Activated CD4-positive, alpha-beta T cell treated with anti-CD3 and anti-CD28 coated beads, Interleukin-2, amount 50 U/mL, for 1 hour (primary cell): ENCODE results near the gene KRT38.

Experiments used
- DNase-seq: peaks from one replicate; pipeline ENCODE4 v3.0.0-alpha.2; 2020

The KRT38 gene

DNA sequence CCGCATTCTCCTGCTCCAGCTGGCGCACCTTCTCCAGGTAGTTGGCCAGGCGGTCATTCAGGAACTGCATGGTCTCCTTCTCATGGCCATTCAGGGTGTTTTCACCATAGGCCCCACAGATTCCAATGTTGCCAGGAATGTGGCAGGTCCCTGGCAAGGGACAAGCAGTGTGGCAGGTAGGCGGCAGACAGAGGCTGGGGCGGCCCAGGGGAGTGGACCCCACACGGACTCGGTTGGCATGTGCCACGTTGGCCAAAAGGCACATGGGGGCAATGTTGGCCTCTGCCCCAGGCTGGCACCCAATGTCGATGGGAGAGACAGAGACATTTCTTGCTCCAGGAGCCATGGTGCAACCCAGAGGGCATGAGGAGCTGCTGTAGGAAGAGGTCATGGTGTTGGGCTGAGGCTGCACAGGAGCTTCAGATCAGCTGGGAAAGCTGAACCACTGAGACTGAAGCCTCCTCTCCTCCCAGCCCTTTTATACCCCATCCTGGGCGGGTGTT lies at the start of gene KRT38:
TSS of gene KRT38 (minus strand) at position 453 of the 503 bp plus-strand sequence. CDS start at position 391, 62 bp downstream.
- DNase-seq = no peak

DNA sequence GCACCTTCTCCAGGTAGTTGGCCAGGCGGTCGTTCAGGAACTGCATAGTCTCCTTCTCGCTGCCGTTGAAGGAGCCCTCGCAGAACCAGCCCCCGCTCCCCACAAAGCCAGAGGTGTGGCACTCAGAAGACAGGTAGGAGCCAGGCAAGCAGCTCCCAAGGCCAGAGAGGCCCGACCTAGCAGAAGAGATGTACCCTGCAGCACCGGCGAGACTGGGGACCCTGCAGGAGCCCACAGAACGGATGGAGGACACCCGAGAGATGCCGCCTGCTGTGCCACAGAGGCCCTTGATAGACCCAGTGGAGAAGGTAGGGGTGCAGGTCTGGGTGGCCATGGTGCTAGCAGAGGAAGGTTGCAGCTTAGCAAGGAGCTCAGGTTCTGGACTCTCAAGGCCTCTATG lies 48.7 kb upstream of the KRT38 start, which contains the start of gene KRT36:
TSS of gene KRT36 (minus strand) at position 380 of the 400 bp plus-strand sequence. CDS start at position 334, 46 bp downstream.
- DNase-seq = no peak

DNA sequence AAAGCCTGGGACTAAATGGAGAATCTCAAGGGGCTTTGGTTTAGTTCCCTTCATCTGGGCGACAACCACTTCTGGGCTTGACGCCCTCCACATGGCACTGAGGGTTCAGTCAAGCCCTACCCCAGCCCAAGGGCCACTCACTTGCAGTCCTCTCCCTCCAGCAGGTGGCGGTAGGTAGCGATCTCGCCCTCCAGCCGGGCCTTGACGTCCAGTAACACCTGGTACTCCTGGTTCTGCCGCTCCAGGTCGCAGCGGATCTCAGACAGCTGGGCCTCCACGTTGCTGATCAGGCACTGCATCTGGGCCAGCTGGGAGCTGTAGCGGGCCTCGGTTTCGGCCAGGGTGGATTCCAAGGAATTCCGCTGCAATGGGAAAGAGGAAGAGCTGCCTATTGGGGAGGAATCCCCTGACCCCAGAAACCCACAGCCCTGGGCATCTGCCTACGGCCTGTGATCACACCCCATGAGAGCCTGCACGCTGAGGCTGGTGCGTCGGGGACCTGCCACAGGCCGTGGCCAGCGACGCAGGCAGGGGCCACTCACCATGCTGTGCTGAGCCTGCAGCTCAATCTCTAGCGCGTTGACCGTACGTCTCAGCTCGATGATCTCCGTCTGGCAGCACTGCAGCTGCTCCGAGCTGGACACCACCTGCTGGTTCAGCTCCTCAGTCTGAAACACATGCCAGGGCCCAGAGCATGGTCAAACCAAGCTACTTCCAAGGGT lies 46.2 kb upstream of the KRT38 start:
- DNase-seq = peak; percentile 21

DNA sequence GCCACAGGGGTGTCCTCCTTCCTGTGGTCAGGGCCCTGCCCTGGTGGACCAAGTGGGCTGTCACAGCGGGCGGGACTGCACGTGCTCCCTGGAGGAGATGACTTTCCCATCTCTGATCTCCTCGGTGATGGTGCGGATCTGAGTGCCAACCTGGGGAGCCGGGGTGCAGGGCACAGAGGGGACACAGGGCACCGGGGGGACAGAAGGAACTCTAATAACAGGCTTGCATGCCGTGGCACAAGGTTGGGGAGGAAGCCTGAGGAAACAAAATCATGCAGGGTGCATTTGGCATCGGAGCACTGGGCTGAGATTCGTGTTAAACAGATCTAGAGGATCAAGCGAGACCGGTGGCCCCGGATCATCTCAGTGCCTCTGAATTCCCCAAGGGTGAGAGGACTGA lies 45.5 kb upstream of the KRT38 start:
- no peak for DNase-seq

DNA sequence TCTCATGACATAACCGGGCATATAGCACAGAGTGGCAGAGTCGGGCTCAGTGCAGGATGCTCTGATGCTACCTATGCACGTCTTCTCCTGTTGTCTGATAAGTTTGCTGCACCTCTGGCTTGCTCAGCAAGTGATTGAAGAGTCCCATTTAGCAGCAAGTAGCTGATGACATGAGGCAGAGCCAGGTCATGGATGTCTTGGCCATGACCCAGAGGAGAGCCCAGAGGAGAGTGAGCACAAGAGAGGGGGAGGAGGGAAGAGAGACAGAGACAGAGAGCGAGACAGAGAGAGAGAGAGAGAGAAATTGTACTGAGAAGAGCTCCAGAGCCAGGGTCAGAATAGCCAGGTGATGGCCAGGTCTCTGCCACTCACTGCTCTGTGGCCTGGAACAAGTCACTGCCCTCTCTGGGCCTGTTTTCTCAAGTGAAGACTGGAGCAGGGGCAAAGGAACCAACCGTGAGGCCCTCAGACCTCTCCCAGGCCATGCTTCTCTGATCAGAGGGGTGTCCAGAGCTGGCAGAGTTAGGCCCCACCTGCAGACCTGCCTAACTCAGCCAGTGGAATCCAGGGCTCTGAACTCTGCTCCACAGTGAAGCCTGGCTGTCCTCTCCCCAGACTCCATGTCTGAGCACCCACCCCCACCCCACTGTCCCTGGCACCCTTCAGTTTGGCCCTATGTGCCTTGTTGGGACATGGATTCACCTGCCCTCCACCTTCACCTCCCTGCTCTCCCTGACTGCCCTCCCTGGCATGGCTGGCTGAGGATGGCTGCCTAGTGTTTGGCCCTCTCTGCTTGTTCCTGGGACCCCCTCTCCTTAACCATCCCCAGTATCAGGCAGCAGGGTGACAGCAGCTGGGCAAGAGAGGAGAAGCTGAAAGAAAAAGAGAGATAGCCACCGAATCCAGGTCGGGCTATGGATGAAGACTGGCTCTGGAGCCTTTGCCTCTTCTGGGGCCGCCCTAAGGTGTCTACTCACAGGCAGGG lies 44.4 kb upstream of the KRT38 start:
- DNase-seq = no peak

DNA sequence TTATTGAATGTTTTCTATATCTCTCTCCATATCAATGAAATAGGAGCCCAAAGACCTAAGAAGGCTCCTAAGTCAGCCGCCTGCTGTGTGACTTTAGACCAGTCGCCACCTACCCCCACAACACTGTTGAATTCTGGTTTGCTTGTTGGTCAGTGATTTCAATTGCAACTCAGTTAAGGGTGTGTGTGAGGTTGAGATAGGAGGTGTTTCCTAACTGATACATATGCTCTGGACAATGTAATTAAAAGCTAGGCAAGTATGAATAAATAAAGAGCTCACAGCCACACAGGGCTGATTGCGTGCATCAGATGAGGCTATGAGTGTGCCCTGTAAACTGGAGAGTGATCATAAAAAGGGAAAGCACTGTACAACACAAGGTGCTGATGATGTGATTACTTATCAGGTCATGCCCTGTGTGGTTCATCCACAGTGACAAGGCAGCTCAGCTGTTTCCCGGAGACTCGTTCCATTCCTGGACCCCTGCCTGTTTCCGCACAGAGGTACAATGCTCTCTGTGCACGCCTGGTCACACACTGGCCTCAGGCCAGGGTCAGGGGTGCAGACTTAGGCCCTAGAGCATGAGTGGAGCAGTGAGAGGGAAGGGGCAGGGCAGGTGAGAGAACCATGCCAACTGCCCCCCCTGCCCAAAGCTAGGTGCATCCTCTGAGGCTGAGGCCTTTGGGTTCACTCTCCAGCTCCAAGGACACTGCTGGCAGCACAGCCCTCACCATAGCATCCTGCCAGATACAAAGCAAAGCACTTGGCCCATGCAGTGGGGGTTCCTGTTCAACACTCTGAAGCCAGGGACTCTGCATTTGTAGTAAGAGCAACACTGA lies 43.4 kb upstream of the KRT38 start:
- DNase-seq = no peak

DNA sequence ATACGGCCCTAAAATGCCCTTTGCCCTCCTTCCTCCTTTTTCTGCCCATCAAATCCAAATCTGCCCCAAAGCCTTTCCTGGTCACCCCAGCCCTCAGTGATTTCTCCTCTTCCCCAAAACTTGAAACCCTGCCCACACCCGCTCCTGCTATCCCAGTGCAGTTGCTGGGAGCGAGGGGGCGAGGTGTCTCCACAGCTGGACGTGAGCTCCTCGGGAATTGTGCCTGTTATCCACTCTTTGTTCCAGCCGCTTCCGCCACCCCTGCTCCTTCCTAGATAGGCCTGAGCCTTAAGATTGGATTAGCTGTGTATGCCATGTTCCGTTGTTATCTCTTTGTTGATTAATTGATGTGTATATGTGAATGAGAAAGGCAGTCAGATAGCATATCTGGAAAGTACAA lies 42.7 kb upstream of the KRT38 start:
- DNase-seq = no peak

DNA sequence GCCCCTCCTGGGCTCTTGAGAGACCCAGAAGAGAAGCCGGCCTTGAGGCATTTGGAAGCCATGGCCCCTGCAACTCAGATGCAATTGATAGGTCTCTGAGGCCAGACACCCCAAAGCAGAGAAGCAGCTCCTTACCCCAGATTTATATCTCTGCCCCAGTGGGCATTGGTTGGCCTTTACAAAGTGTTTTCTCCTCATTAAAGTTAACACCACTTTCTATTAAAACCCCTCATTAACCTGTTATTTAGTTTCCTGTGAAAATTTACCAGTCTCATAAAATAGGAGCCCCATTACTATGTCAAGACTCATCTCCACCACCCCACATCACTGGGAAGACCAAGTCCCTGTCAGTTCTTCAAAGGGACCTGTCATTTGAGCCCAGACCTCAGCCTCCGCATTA lies 40.3 kb upstream of the KRT38 start, which contains the start of gene KRT35:
TSS of gene KRT35 (minus strand) at position 116 of the 400 bp plus-strand sequence. CDS start at position 62, 54 bp downstream.
- no peak for DNase-seq

DNA sequence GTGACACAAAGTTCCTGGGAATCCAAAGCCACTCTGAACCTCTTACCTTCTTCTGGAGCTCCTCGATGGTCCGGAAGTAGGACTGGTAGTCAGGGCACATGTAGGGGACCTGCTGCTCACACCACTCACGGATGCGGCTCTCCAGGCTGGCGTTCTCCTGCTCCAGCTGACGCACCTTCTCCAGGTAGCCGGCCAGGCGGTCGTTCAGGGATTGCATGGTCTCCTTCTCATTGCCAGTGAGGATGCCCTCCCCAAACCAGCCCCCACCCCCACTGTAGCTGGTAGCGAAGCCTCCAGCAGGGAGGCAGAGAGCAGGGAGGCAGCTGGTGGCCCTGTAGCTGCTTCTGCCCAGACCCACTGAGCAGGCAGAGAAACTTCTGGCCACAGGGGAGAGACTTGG lies 39.8 kb upstream of the KRT38 start:
- no peak for DNase-seq

DNA sequence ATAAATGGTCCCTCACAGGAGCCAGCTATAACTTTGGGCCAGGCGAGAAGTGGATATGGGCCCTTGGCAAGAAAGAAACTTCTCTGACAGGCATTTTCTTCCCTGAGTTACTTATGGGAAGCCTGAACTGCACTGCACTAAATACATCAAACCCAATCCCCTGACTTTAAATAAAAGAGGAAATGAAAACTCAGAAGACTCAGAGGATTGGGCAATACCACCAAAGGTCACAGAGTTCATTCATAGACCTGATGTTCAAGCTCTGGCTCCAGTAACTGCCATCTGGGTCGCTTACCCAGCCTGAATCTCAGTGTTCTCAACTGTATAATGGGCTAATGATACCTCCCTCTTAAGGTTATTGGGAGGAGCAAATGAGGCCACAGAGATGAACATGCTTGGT lies 39.4 kb upstream of the KRT38 start:
- no peak for DNase-seq

DNA sequence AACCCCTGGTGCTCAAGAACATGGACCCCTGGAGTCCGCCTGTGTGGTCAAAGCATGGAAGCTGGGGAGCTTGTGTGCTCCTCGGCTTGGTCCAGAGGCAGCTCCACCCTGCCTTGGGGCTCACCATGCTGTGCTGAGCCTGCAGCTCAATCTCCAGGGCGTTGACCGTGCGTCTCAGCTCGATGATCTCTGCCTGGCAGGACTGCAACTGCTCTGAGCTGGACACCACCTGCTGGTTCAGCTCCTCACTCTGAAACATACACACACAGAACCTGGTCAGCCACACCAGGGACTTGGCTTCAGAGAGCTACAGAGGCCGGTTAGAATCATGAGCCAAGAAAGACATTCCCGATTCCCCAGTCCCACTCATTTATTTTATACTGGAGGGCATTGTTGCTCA lies 37.5 kb upstream of the KRT38 start:
- DNase-seq = no peak

DNA sequence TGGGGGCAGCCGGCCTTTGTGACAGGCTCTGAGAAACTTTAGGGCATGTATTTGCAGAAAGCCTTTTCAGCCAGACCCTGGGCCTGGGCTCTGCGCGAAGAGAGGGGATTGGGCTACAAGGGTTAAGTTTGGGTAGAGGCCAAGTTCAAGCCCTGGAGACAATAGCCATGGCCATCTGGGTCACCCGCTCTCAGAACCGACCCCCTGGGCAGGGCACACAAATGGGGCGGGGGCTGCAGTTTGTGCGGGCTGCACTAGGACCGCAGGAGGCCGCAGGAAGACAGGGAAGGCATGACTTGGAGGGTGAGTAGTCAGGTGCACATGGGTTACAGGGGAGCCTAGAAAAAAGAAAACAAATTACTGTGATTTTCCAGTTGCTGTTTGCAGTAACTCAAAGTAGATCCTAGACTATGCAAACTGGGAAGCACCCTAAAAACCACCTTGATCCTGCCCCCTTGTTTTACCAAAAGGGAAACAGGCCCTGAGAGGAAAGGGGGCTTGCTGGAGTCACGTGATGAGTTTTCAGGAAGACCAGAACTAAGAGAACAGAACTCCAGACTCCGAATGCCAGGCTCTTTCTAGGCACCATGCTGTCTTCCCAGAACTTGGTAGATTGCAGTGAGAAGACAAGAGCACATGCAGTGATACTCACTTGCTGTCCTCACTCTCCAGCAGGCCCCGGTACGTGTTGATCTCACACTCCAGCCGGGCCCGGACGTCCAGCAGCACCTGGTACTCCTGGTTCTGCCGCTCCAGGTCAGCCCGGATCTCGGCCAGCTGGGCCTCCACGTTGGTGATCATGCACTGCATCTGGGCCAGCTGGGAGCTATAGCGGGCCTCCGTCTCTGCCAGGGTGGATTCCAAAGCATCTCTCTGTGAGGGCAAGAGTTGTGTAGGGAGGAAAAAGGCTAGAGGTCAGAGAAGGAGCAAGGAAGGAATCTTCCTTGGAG lies 36.4 kb upstream of the KRT38 start:
- DNase-seq = no peak

DNA sequence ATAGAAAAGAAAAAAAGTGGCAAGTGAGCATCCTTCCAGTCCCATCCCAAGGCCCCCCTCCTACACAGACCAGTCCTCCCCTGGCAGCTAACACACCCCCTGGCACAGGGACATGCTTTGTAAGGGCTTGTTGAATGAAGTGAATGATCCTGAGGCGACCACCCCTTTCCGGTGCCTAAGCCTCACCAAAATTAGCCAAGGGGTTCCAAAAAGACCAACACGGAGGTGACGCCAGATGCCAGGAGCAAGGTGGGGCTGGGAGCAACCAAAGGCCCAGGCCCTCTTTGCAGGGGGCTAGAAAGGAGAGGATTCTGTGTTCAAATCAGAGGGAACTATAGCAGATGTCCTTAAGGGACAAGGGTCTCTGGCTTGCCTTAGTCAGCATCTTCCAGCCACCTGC lies 34.6 kb upstream of the KRT38 start:
- DNase-seq = no peak

DNA sequence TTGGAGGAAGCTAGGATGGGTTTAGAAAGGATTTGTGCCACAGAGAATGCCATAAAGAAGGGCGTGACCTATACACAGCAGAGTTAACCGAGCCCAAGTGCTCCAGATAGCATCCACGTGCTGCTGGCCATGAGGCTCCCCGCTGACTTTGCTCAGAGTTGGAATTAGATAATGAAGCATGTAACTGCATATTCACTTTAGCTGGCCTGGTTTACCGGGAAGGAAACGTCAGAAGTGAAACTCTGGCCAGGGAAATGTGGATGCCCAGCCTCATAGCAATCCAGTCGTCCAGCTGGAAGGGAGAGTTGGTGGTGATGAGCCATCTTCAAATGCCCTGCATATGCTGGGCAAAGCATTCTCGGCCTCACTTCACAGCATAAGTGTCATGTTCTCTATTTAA lies 34.1 kb upstream of the KRT38 start:
- no peak for DNase-seq

DNA sequence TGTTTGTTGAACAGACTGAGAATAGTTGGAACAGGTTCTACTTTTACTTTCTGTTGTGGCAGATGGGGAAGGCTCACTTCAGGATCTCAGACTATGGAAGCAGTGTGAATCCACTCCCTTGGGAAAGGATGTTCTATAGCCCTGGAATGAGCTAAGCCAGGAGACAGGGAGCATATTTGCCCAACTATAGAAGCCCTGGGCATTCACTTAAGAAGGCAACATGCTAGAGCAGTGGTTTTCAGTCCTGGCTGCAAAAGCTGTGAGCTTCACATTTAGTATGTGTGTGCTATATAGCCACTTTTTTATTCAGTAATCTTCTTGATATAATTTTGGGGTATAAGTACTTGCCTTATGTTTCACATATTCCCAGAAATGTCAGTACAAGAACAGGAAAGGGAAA lies 27.6 kb upstream of the KRT38 start:
- DNase-seq = no peak

DNA sequence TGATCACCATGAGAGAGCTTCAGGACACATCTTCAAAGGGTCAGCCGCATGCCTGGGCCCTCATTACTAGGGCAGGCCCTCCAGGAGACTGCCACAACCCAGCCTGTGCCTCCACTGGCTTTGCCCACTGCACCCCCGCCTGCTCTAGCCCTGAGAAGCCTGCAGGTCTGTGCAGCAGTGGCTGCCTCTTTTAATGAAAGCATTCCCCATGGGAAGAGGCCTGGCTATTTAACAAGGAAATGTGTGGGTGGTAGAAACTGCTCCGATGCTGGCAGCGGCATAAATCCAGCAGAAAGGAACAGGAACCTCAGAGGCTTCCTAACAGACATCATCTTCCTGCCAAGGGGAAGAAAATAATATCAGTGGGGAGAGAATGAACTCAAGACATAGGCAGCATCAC lies 26.8 kb upstream of the KRT38 start:
- DNase-seq = no peak

DNA sequence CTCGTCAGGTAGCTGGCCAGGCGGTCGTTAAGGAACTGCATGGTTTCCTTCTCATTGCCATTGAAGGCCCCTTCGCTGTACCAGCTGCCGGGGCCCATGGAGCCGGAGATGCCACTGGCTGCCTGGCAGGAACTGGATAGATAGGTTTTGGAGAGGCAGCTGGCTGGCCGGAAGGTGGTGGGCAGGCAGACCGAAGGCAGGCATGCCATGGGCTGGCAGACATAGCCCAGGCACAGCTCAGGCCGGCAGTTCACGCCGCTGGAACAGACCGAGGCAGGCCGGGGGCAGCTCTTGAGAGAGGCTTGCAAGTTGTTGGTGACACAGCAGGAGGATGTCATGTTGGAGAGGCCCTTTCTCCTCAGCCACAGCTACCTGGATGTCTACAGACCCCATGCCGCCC lies 26.2 kb upstream of the KRT38 start, which contains the start of gene KRT32:
TSS of gene KRT32 (minus strand) at position 399 of the 400 bp plus-strand sequence. CDS start at position 338, 61 bp downstream.
- DNase-seq = no peak

DNA sequence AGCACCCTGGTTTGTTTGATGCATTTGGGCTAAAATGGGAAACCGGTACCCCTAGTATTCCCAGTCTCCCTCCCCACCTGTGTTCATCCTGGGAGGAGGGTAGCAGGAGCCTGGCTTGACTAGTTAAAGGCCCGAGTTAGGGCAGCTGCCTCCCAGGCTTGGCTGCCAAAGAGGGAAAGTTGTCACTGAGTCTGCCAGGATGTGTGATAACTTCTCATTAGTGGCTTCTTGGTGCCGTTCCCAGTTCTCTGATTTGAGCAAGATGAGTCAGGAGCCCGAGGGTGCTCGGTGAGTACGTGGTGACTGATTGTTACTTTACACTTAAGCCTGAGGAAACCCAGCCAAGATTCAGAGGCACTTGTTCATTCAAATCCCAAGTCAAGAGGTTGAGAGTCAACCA lies 23.9 kb upstream of the KRT38 start:
- no peak for DNase-seq

DNA sequence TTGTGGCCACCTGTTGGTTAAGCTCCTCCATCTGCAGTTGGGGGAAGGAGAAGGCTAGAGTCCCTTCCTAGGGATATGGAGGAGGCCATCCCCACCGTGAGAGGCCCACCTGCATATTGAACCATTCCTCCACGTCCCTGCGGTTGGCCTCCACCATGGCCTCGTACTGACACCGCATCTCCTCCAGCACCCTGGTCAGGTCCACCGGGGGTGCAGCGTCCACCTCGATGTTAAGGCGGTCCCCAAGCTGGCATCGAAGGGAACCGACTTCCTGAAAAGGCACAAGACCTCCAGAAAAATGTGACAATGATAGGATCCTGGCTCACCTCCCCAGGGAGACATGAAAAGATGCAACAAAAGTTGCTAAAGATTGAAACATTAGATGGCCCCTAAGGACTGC lies 23.4 kb upstream of the KRT38 start:
- DNase-seq = no peak

DNA sequence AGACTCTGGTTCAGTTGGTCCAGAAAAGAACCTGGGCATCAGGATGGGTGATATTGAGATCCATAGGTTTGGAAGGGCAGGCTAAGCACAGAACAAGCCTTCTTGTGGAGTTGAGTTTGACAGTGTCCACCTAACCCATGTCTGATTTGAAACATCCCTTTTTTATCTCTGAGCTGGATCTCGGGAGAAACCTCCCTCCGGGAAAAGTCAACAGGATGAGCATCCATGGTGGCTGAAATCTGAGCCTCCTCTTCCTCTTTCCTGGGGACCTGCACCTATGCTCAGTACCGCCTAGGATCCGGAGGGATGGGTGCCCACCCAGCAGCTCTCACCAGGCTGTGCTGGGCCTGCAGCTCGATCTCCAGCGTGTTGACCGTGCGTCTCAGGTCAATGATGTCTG lies 23.0 kb upstream of the KRT38 start:
- DNase-seq = no peak

DNA sequence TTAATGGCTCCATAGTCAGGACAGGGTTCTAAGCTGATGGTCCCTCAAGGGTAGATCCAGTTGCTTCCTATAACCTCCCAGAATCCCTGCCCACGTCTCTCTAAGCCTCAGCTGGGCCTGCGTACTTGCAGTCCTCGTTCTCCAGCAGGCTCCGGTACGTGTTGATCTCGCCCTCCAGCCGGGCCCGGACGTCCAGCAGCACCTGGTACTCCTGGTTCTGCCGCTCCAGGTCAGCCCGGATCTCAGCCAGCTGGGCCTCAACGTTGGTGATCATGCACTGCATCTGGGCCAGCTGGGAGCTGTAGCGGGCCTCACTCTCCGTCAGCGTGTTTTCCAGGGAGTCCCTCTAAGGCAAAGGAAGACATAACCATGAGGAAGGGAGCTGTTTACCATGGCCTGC lies 21.9 kb upstream of the KRT38 start:
- DNase-seq = no peak
